ENCODE data around the gene BACH2. TPM values are rescaled to one million over a fixed set of nuclear protein-coding genes. Genes with fewer than 3 reads are reported as not detected.

BACH2 gene
- total RNA-seq, 4 donors from 2014 or later = 8.5 to 20.0 (median 13.3) TPM

DNA sequence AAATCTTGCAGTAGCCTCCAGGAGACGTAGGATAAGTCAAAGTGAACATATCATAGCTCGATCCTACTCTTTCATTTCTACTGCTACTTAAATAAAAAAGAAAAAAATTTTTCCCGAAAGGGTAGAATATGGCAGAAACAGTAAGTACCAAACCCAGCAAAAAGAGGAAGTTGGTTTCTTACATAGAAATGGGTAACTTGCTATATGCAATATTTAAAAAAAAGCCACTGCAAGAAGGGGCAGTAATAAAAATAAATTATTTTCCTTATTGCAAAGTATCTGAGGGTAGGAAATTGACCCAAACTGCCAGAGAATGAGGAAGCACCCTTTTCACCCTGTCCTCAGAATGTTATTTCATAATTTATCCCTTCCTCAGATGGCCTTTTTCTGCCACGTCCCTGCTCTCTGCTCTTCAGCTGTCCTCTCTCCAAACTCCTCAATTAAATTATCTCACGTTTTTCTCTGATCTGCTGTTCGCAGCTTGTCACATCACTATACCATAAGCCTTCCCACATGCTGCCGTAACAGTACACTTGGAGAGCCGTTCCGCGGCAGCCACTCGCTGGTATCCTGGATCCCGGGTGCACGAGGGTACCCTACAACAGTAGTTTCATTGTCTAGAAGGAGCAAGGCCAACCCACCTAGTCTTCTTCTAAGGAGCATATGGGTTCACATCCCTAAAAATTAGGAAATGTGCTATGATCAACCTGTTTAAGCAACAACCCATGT, 149.6 kb downstream of the BACH2 start:
- TF ChIP-seq POLR2AphosphoS5 (IDR thresholded peaks at IDR 0.05) (no peak), EP300 (IDR thresholded peaks at IDR 0.05) (no peak), POLR2A (IDR thresholded peaks at IDR 0.05) (no peak)
- TF ChIP-seq, protein P1, sequence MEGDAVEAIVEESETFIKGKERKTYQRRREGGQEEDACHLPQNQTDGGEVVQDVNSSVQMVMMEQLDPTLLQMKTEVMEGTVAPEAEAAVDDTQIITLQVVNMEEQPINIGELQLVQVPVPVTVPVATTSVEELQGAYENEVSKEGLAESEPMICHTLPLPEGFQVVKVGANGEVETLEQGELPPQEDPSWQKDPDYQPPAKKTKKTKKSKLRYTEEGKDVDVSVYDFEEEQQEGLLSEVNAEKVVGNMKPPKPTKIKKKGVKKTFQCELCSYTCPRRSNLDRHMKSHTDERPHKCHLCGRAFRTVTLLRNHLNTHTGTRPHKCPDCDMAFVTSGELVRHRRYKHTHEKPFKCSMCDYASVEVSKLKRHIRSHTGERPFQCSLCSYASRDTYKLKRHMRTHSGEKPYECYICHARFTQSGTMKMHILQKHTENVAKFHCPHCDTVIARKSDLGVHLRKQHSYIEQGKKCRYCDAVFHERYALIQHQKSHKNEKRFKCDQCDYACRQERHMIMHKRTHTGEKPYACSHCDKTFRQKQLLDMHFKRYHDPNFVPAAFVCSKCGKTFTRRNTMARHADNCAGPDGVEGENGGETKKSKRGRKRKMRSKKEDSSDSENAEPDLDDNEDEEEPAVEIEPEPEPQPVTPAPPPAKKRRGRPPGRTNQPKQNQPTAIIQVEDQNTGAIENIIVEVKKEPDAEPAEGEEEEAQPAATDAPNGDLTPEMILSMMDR (IDR thresholded peaks at IDR 0.05) = no peak
- Histone ChIP-seq H3K27ac (no peak overlapping the region), H3K9me3 (no peaks in the 10 kb centered on the region), H3K36me3 (no peaks in the 10 kb centered on the region), H3K4me1 (peaks cover 4% of the 10 kb centered on the region), H3K27me3 (no peaks in the 10 kb centered on the region), H3K4me3 (no peak overlapping the region)
- DNase-seq (ENCODE audit: low spot score in 2 of 2) = no peak
- 87% methylated on average over 13 of the region's 13 CpGs for WGBS

DNA sequence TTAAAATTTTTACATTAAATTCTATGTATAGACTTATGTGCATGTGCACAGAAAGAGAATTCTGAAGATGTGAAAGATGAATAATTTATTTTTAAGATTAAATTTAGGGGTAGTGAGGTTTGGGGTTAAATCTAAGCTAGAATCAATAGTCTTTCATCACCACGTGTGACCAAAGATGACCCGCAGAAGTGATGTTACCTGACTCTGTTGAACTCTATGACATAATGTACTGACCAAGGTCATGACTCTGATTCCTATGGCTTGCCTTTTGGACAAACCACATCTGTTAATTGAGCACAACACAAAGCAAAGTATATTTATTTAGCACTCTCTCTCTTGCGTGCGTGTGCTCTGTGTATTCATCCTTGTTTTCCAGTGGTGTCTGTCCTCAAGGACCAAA, 150.6 kb downstream of the BACH2 start:
- no peak for DNase-seq (ENCODE audit: low spot score in 2 of 2)
- TF ChIP-seq EP300 (IDR thresholded peaks at IDR 0.05) = no peak
- no peak for TF ChIP-seq POLR2AphosphoS5 (IDR thresholded peaks at IDR 0.05)
- no peak for TF ChIP-seq POLR2A (IDR thresholded peaks at IDR 0.05)
- TF ChIP-seq, protein P1 (IDR thresholded peaks at IDR 0.05) = no peak
- Histone ChIP-seq H3K4me1 (no peaks in the 10 kb centered on the region), H3K27me3 (no peaks in the 10 kb centered on the region), H3K9me3 (no peaks in the 10 kb centered on the region), H3K4me3 (no peak overlapping the region), H3K36me3 (no peaks in the 10 kb centered on the region), H3K27ac (no peak overlapping the region)
- WGBS = 94% methylated on average over 4 of the region's 4 CpGs

DNA sequence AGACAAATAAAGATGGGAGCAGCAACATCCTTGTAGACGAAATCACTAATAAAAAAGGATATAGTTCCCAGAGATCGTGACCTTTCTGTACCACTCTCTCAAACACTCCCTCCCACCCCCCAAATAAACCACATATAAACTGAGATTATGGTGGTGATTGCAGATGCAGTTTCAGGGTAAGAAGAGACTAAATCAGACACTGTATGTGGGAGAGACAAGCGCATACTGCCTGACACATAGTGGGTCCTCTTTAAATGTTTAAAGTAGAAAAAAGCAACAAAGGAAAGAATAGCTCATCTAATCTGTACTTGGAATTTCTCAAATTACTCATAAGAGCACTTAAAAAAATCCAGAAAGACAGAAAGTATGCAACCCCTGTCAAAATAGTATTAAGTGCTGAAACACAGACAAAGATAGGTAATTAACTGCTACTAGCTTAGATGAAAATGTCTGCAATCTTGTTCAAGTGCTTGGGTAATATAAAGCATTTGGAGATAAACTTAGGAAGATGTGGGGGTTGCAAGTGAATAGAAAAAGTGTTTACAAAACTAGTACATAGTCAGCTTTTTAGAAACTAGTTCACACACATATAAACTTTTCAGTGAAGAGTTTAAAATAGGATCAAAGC, 151.6 kb downstream of the BACH2 start:
- H3K27me3 ChIP-seq = no peaks in the 10 kb centered on the region
- TF ChIP-seq POLR2A (IDR thresholded peaks at IDR 0.05) = no peak
- TF ChIP-seq POLR2AphosphoS5 (IDR thresholded peaks at IDR 0.05) = no peak
- TF ChIP-seq EP300 (IDR thresholded peaks at IDR 0.05) = no peak
- TF ChIP-seq, protein P1 (IDR thresholded peaks at IDR 0.05) = no peak
- H3K9me3 ChIP-seq = no peaks in the 10 kb centered on the region
- no peak overlapping the region for H3K4me3 ChIP-seq
- H3K4me1 ChIP-seq = no peaks in the 10 kb centered on the region
- WGBS = 93% methylated on average over 3 of the region's 3 CpGs
- no peaks in the 10 kb centered on the region for H3K36me3 ChIP-seq
- no peak for DNase-seq (ENCODE audit: low spot score in 2 of 2)
- no peak overlapping the region for H3K27ac ChIP-seq

DNA sequence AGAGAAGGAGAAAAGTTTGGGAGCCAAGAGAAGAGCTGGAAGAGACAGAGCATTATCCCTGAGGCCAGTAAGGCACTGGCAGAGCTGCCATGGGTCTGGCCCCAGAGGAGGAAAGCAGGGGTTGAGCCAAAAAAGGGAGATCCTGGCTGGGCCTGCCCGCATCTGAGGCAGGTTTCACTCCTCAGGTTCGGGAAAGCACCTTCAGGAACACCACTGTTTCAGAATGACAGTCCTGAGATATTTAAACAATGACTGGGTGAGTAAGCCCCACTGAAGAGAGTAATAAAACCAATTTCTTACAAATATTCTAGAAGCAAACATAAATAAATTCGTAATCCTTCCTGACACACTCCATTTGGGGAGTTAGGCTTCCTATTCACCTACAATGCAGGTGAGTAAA, 152.2 kb downstream of the BACH2 start:
- Histone ChIP-seq H3K4me3 (no peak overlapping the region), H3K27me3 (no peaks in the 10 kb centered on the region), H3K36me3 (no peaks in the 10 kb centered on the region), H3K9me3 (no peaks in the 10 kb centered on the region), H3K4me1 (no peaks in the 10 kb centered on the region), H3K27ac (no peak overlapping the region)
- 50% methylated on average over 3 of the region's 3 CpGs for WGBS
- no peak for TF ChIP-seq POLR2A (IDR thresholded peaks at IDR 0.05)
- no peak for DNase-seq (ENCODE audit: low spot score in 2 of 2)

DNA sequence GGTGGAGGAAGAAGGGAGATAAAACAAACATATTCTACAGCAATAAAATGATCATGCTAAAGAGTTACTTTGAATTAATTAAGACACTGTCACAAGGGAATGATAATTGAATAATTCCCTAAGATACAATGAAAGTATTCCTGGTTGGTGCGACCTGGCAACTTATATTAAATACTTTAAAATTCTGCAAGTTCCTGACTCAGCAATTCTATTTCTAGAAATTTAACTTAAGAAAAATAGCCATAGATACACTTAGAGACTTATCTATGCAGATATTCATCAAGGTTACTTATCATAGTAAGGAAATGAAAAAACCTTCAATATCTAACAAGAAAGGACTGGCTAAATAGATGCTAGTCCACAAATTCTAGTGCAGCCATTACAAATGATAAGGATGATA, 156.0 kb downstream of the BACH2 start:
- 94% methylated on average over 1 of the region's 1 CpG for WGBS
- Histone ChIP-seq H3K27ac (no peak overlapping the region), H3K36me3 (no peaks in the 10 kb centered on the region), H3K9me3 (no peaks in the 10 kb centered on the region), H3K27me3 (no peaks in the 10 kb centered on the region), H3K4me1 (peaks cover 9% of the 10 kb centered on the region), H3K4me3 (no peak overlapping the region)
- TF ChIP-seq POLR2AphosphoS5 (IDR thresholded peaks at IDR 0.05) = no peak
- TF ChIP-seq, protein P1 (IDR thresholded peaks at IDR 0.05) = no peak
- TF ChIP-seq EP300 (IDR thresholded peaks at IDR 0.05) = no peak
- TF ChIP-seq POLR2A (IDR thresholded peaks at IDR 0.05) = no peak
- DNase-seq (ENCODE audit: low spot score in 2 of 2) = no peak
